GM21528 (cell line): ENCODE data around the gene KLK8.

ENCODE experiments used
- ATAC-seq: cut with Tn5 transposase; IDR thresholded peaks from one replicate; pipeline ENCODE4 v1.9.1; 2021; ENCODE audit warnings: mild to moderate bottlenecking, moderate library complexity; ENCODE audit not compliant: unreplicated experiment, low FRiP score

Gene KLK8

DNA sequence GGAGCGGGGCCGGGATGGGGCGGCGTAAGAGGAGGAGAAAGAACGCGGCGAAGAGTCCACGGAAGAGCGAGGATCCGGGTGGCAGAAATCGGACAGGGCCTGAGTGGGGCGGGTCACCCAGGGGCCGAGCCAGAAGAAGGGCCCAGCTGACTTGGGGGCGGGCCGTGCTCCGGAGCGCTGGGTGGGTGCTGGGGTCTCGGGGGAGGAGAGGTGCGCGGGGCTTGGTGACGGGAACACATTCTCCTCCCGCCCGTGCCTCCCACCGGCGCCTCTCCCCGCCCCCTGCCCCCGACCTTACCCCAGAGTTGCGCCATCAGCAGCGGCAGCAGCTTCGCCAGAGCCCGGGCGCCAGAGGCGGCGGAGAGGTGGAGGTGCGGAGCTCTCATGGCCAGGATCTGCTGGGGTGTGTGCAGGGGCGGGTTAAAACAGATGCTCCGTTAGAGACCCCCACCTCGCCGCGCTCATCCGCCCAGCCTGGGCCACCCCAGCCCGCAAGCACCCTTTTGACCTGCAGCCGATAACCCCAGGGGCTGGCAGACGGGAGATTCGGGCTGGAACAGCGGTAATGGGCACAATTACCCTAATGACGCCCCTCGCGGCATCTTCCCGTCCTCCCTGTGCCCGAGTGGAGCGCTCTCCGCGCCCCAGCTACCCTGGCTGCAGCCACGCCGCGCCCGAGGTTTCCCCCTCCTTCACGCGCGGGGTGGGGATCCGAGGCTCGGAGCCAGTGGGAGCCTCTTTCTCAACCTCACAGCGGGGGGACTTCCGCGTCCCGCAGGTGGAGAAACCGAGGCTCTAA, 17.5 kb upstream of the KLK8 start:
- ATAC-seq, result no peak

DNA sequence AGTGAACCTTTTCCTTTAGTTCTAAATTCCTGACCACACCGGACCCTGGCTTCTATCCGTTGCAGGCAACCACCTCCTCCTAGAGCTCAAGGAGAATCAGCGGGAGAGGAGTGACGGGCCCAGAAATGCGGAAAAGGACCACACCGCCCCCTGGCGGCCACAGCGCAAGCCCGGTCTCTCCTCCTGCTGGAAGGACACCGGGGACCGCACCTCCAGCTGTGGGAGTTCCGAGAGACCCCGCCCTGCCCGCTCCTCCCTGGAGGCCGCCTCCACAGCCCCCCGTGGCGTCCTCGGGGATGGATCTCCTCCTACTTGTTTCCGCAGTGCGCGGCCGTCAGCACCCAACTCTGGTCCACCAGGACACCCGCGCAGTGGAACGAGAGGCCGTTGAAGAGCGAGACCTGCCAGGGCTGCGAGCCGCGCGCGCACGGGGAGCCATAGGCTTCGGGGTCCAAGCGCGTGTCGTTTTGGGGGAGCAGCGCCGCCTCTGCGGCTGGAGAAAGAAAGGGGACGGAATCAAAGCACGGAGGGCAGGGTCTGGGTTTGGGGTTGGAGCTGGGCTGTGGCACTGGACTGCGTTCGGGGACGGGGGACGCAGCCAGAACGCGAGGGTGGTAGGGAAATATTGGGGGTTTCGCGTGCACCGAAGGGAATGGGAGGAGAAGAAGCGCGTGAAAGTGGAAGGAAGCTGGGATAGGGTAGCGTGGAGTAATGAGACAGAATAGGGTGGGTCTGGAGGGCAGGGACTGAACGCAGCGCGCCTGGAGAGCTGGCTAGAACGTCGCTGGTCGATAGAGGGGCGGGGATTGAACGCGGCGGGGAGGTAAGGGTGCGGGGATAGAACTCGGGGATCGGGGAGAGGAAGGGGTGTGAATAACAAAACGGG, 15.6 kb upstream of the KLK8 start:
- ATAC-seq, result no peak

GRCh38 chr19:51015691-51016267, 14.4 kb upstream of the KLK8 start:
- ATAC-seq, result no peak

- ATAC-seq, result no peak
These were observed 12.8 kb upstream of the KLK8 start for GRCh38 chr19:51014242-51014641.

DNA sequence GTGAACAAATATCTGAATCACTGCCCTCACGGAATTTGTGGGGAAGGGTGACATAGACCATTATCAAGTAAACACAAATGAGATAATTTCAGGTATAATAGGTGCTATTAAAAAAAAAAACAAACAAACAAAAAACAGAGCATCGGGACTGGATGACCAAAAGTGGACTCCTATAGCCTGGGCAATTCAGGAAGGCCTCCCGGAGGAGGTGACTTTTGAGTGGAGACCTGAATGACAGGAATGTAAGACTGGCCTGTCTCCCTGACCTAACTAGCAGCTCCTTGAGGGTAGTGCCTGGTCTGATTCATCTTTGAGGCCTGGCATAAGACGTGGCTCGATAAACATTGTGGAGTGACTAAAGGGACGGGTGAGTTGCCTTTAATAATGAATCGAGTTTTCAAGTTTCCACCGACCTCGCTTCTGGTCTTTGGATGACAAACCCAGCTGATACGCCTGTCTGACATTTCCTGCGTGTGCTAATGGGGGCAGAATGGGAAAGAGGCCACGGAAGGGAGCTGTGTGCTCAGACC, 11.3 kb upstream of the KLK8 start:
- ATAC-seq, result no peak

- ATAC-seq, result no peak
These were observed 8.8 kb upstream of the KLK8 start for GRCh38 chr19:51010066-51010795.

GRCh38 chr19:51009061-51009891, 7.9 kb upstream of the KLK8 start:
- no peak for ATAC-seq

GRCh38 chr19:51007488-51007887, 6.1 kb upstream of the KLK8 start:
- no peak for ATAC-seq

- no peak for ATAC-seq
These were observed 5.0 kb upstream of the KLK8 start for GRCh38 chr19:51006406-51006805.

DNA sequence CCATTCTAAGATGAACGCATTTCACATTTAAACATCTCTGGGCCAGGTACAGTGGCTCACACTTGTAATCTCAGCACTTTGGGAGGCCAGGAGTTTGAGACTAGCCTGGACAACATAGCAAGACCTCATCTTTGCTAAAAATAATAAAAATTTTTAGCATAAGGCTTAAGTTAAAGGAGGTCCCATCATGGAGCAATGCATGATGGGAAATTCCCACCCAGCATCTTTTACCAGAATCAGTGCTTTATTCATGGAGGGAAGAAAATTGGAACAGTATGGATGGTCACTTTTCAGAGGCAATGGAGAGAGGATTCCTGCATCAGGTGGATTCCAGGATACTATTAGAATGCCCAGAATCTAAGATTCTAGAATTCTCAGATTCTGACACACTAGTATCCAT, 3.8 kb upstream of the KLK8 start:
- ATAC-seq, result no peak

GRCh38 chr19:51003316-51003715, 1.9 kb upstream of the KLK8 start:
- ATAC-seq, result no peak

GRCh38 chr19:51002542-51003311, 1.3 kb upstream of the KLK8 start:
- ATAC-seq, result no peak

GRCh38 chr19:51002089-51002532, 707 bp upstream of the KLK8 start:
- no peak for ATAC-seq

- no peak for ATAC-seq
These were observed 423 bp downstream of the KLK8 start for GRCh38 chr19:51000981-51001380.

DNA sequence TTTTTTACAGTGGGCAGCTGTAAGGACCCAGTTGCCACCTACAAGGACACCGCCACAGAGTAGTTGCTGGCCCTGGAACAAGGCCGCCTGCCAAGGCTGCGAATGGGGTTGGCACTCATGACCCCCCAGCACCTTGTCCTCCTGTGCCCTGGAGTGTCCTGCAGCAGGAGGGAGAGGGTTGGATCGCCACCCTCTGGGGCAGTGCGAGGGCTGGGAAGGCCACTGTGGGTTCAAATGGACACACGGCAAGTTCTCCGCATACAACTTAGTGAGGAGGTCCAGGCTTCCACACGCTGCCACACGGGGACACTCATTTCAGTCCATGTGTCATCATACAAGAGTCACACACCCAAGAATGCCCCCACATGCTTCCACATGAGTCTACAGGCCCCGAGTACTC, 978 bp downstream of the KLK8 start:
- ATAC-seq, result no peak

- no peak for ATAC-seq
These were observed 2.7 kb downstream of the KLK8 start for GRCh38 chr19:50998686-50999085.

DNA sequence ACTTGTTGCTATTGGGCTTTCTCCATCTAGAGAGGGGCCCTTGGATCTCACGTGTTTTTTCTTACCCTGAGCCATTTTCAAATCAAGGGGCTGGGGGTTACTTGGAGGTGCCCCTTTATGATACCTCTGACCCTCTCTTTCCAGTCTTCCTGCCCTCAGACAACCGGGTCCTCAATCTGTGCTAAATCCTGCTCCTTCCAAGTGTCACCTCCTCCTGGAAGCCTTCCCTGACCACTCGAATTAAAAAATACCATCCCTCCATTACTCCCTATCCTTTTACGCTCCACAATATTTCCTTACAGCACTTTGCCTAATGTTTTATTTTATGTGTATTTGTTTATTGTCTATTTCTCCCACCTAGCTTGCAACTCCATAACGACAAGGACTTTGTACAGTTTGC, 3.3 kb downstream of the KLK8 start:
- no peak for ATAC-seq

- no peak for ATAC-seq
These were observed 7.3 kb downstream of the KLK8 start for GRCh38 chr19:50994129-50994528.

DNA sequence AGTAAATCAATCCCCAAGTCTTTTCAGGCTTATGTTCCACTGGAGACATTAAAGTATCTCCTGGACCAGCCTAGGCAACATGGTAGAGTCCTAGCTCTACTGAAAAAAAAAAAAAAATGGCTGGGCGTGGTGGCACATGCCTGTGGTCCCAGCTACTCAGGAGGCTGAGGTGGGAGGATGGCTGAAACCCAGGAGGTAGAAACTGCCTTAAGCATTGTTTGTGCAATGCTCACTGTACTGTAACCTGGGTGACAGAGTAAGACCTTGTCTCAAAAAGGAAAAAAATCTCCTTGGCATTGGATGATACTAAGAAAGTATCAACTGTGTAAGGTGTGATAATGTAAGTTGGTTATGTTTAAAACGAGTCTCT, 8.8 kb downstream of the KLK8 start:
- no peak for ATAC-seq
